OCI-M1 (cell line): Measurements from ENCODE around the gene PAPOLG.
"Not testable (repeated sequence)": the region's sequence is repeated elsewhere in the genome, so short reads cannot be mapped to it uniquely, and the experiment has no call there.

Source experiments
- DNase-seq: peaks from one replicate; lab custom pipeline; 2025; lab: John Stamatoyannopoulos, UW

The PAPOLG gene

GRCh38 chr2:60775048-60775639 lies 19.1 kb downstream of the PAPOLG start:
- no peak for DNase-seq

GRCh38 chr2:60778352-60778751 lies 22.3 kb downstream of the PAPOLG start:
- no peak for DNase-seq

- DNase-seq: no peak
Observed at GRCh38 chr2:60779426-60779825, 23.4 kb downstream of the PAPOLG start.

- DNase-seq: no peak
Observed at GRCh38 chr2:60780721-60781120, 24.7 kb downstream of the PAPOLG start.

- DNase-seq: no peak
Observed at GRCh38 chr2:60793169-60793568, 37.1 kb downstream of the PAPOLG start.

- peak; percentile 69 for DNase-seq
Observed at GRCh38 chr2:60794271-60794863, 38.3 kb downstream of the PAPOLG start.

GRCh38 chr2:60796573-60797509 lies 40.8 kb downstream of the PAPOLG start:
- peak; percentile 88 for DNase-seq

GRCh38 chr2:60804473-60804872 lies 48.4 kb downstream of the PAPOLG start:
- no peak for DNase-seq

GRCh38 chr2:60806595-60806987 lies 50.5 kb downstream of the PAPOLG start:
- DNase-seq: no peak

GRCh38 chr2:60806988-60807681 lies 51.1 kb downstream of the PAPOLG start:
- DNase-seq: peak; percentile 79

GRCh38 chr2:60808330-60808801 lies 52.3 kb downstream of the PAPOLG start:
- no peak for DNase-seq

- DNase-seq: no peak
Observed at GRCh38 chr2:60811491-60812375, 55.7 kb downstream of the PAPOLG start.

GRCh38 chr2:60817191-60817590 lies 61.1 kb downstream of the PAPOLG start:
- not testable (repeated sequence) for DNase-seq

GRCh38 chr2:60818272-60818671 lies 62.2 kb downstream of the PAPOLG start:
- DNase-seq: peak; percentile 15

GRCh38 chr2:60819155-60819862 lies 63.2 kb downstream of the PAPOLG start:
- DNase-seq: no peak

- no peak for DNase-seq
Observed at GRCh38 chr2:60819936-60820335, 63.9 kb downstream of the PAPOLG start.

- no peak for DNase-seq
Observed at GRCh38 chr2:60820416-60821132, 64.5 kb downstream of the PAPOLG start.

- no peak for DNase-seq
Observed at GRCh38 chr2:60821133-60821469, 65.0 kb downstream of the PAPOLG start.

- DNase-seq: no peak
Observed at GRCh38 chr2:60821587-60822302, 65.7 kb downstream of the PAPOLG start.
